Activated CD4-positive, alpha-beta T cell treated with anti-CD3 and anti-CD28 coated beads, Interleukin-2, amount 10 ng/mL, durations not matched to agents 7 days and 5 days (primary cell): ENCODE data around the gene DGKI. TPM values are rescaled to one million over a fixed set of nuclear protein-coding genes. Genes with fewer than 3 reads are reported as not detected.

Source experiments
- CTCF ChIA-PET: fragments of 350-600 bp; sonication (Branson Sonifier 250); formaldehyde crosslinking; loops from one replicate; lab custom pipeline; 2021; ENCODE audit warnings: antibody characterized with exemption; lab: Charles Lee
- POLR2A ChIA-PET: fragments of 350-600 bp; sonication (Branson Sonifier 250); formaldehyde crosslinking; loops from one replicate; lab custom pipeline; 2021; ENCODE audit warnings: antibody characterized with exemption; lab: Charles Lee
- DNase-seq: peaks from one replicate; pipeline ENCODE4 v3.0.0-alpha.2; 2020
- H3K27ac Mint-ChIP-seq: one replicate; pipeline ENCODE4 v1.8.0; 2021; ENCODE audit warnings: mild to moderate bottlenecking, moderate library complexity, mixed read lengths
- H3K27me3 Mint-ChIP-seq: one replicate; pipeline ENCODE4 v1.8.0; 2021; ENCODE audit warnings: mixed read lengths
- H3K36me3 Mint-ChIP-seq: one replicate; pipeline ENCODE4 v1.8.0; 2021; ENCODE audit warnings: low read depth, mixed read lengths
- H3K4me1 Mint-ChIP-seq: one replicate; pipeline ENCODE4 v1.8.0; 2021; ENCODE audit warnings: mixed read lengths
- H3K4me3 Mint-ChIP-seq: one replicate; pipeline ENCODE4 v1.8.0; 2021; ENCODE audit warnings: mild to moderate bottlenecking, moderate library complexity, mixed read lengths
- H3K9me3 Mint-ChIP-seq: one replicate; pipeline ENCODE4 v1.8.0; 2021; ENCODE audit warnings: mixed read lengths
- total RNA-seq, 2 experiments: library from RNA; stranded (reverse); gene quantifications; one replicate each; pipeline ENCODE4 v1.2.3, GENCODE V29; 2021

The DGKI gene
- total RNA-seq, 2 experiments from 2014 or later = 0.06 to 0.25 TPM

DNA sequence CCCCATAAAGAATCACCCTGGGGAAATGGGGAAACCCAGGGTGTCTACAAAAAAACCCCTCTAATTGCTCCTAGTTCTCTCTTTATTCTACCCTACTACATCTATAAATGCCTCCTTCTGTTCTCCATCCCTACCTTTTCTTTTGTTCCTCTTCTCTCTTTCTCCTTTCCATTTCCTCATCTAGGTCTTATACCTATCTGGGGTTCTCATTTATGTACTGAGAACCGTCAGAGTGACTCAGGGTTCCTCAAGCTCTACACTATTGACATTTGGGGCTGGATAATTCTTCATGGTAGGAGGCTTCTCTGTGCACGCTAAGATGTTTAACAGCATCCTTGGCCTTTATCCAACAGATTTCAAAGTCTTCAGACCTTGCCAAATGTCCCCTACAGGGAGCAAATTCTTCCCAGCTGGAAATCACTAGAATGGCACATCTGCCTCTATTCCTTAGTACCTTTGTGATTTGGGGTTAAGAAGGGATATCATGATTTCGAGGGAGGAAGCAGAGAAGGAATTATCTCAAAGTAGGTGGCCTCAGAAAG, 365.9 kb downstream of the DGKI start:
- H3K4me3 Mint-ChIP-seq = no peak overlapping the region
- ChIA-PET POLR2A (no interaction called here), CTCF (no interaction called here)
- no peaks in the 10 kb centered on the region for H3K9me3 Mint-ChIP-seq
- DNase-seq = no peak
- no peaks in the 10 kb centered on the region for H3K36me3 Mint-ChIP-seq
- no peaks in the 10 kb centered on the region for H3K27me3 Mint-ChIP-seq
- no peaks in the 10 kb centered on the region for H3K4me1 Mint-ChIP-seq
- H3K27ac Mint-ChIP-seq = no peak overlapping the region

- POLR2A ChIA-PET = no interaction called here
- H3K4me1 Mint-ChIP-seq = no peaks in the 10 kb centered on the region
- CTCF ChIA-PET = interaction anchor here (0.7 kb wide), 1 partner anchor 125 kb away, joined by 3 read pairs; no protein-coding TSS in a partner anchor
These were observed 366.4 kb downstream of the DGKI start for GRCh38 chr7:137480401-137480800.

DNA sequence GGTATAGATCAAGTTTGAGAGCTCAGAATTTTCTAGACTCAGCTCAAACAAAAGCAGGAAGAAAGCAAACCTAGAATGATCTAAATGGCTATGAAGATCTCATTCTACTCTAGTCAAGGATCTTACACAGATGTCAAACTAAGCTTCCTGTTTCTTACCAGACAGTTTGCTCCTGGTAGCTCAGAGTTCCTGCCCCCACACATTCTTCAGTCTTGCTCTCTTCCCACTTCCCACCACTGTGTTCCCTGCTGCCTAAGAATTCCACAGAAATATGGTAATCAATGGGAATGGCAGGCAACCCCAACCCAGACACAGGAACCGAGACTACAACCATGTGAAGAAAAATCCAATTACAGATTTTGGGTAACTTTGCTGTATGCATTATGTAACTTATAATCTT, 369.8 kb downstream of the DGKI start:
- H3K9me3 Mint-ChIP-seq = no peaks in the 10 kb centered on the region
- no peak overlapping the region for H3K27ac Mint-ChIP-seq
- H3K36me3 Mint-ChIP-seq = no peaks in the 10 kb centered on the region
- no peaks in the 10 kb centered on the region for H3K4me1 Mint-ChIP-seq
- no peak for DNase-seq
- H3K27me3 Mint-ChIP-seq = no peaks in the 10 kb centered on the region
- POLR2A ChIA-PET = no interaction called here
- CTCF ChIA-PET = interaction anchor here (0.6 kb wide), 1 partner anchor 605 kb away, joined by 4 read pairs; no protein-coding TSS in a partner anchor
- no peak overlapping the region for H3K4me3 Mint-ChIP-seq

More at GRCh38 chr7:137480401-137480800, 366.4 kb downstream of the DGKI start:
- no peaks in the 10 kb centered on the region for H3K27me3 Mint-ChIP-seq
- H3K9me3 Mint-ChIP-seq = no peaks in the 10 kb centered on the region
- DNase-seq = no peak
- H3K4me3 Mint-ChIP-seq = no peak overlapping the region
- H3K27ac Mint-ChIP-seq = no peak overlapping the region
- no peaks in the 10 kb centered on the region for H3K36me3 Mint-ChIP-seq

GRCh38 chr7:137475966-137476365, 370.8 kb downstream of the DGKI start:
- no peaks in the 10 kb centered on the region for H3K27me3 Mint-ChIP-seq
- H3K9me3 Mint-ChIP-seq = no peaks in the 10 kb centered on the region
- no peak overlapping the region for H3K27ac Mint-ChIP-seq
- H3K4me1 Mint-ChIP-seq = no peaks in the 10 kb centered on the region
- no peak for DNase-seq
- no peaks in the 10 kb centered on the region for H3K36me3 Mint-ChIP-seq
- H3K4me3 Mint-ChIP-seq = no peak overlapping the region
- CTCF ChIA-PET = no interaction called here
- POLR2A ChIA-PET = no interaction called here

- H3K36me3 Mint-ChIP-seq = no peaks in the 10 kb centered on the region
- H3K27me3 Mint-ChIP-seq = no peaks in the 10 kb centered on the region
- no peaks in the 10 kb centered on the region for H3K9me3 Mint-ChIP-seq
- CTCF ChIA-PET = no interaction called here
- H3K27ac Mint-ChIP-seq = no peak overlapping the region
- no peaks in the 10 kb centered on the region for H3K4me1 Mint-ChIP-seq
- POLR2A ChIA-PET = no interaction called here
- H3K4me3 Mint-ChIP-seq = no peak overlapping the region
- no peak for DNase-seq
These were observed 372.2 kb downstream of the DGKI start for GRCh38 chr7:137474540-137475026.

- DNase-seq = no peak
- CTCF ChIA-PET = no interaction called here
These were observed 375.6 kb downstream of the DGKI start for GRCh38 chr7:137471128-137471527.

DNA sequence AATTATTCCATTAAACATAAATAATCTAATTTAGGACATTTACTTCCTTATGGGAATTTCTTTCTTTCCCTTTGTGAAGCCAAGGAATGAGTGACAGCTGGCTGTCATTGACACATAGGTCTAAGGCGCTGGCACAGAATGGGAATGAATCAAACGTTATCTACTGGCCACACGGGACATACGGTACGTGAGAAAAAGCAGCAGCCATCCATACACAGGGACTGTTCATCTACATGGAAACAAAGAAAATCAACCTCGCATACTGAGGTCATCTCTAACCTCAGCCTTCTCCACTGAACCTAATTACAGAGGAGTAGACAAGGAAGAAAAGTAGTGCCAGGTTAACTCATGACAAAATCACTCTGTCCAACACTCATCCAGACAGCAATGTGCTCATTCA, 376.9 kb downstream of the DGKI start:
- Mint-ChIP-seq H3K27me3 (no peaks in the 10 kb centered on the region), H3K9me3 (no peaks in the 10 kb centered on the region), H3K4me3 (no peak overlapping the region), H3K36me3 (no peaks in the 10 kb centered on the region), H3K4me1 (no peaks in the 10 kb centered on the region), H3K27ac (no peak overlapping the region)
- POLR2A ChIA-PET = no interaction called here
- CTCF ChIA-PET = no interaction called here
- DNase-seq = no peak

More at GRCh38 chr7:137471128-137471527, 375.6 kb downstream of the DGKI start:
- H3K9me3 Mint-ChIP-seq = no peaks in the 10 kb centered on the region
- POLR2A ChIA-PET = interaction anchor here (0.7 kb wide), 1 partner anchor 16 kb away, joined by 4 read pairs; no protein-coding TSS in a partner anchor
- no peak overlapping the region for H3K27ac Mint-ChIP-seq
- no peaks in the 10 kb centered on the region for H3K4me1 Mint-ChIP-seq
- no peak overlapping the region for H3K4me3 Mint-ChIP-seq
- H3K36me3 Mint-ChIP-seq = no peaks in the 10 kb centered on the region
- H3K27me3 Mint-ChIP-seq = no peaks in the 10 kb centered on the region

DNA sequence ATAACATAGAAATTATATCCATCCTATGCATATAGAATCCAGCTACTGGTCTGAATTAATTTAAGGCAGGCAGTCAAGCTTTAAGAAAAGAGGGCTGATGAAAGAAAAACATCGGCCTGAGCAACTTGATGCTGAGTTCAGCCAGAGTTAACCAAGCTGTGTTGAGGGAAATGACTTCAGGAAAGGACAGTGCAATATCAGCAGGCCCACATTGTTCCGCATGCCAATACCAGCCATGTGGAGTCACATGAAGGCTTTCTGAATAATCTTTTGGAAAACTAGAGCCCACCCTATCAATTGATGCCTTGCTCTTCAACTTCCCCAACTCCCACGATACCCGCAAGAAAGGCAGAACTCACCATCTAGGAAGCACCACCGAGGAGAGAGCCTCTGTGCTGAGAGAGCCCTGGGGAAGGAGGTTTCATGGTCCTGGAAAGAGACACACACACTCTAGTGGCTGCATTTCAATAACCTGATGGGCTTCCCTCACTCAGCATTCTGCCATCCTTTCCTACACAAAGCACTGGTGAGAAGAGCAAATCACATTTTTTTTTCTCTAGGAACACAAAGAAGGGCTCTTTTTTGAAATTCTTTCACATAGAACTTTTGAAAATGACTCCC, 377.5 kb downstream of the DGKI start:
- Mint-ChIP-seq H3K4me3 (no peak overlapping the region), H3K27me3 (no peaks in the 10 kb centered on the region), H3K9me3 (no peaks in the 10 kb centered on the region), H3K4me1 (no peaks in the 10 kb centered on the region), H3K36me3 (no peaks in the 10 kb centered on the region), H3K27ac (no peak overlapping the region)
- DNase-seq = no peak
- ChIA-PET POLR2A (no interaction called here), CTCF (no interaction called here)

GRCh38 chr7:137462847-137463246, 383.9 kb downstream of the DGKI start:
- ChIA-PET CTCF (no interaction called here), POLR2A (no interaction called here)
- no peak for DNase-seq
- no peak overlapping the region for H3K27ac Mint-ChIP-seq
- no peaks in the 10 kb centered on the region for H3K27me3 Mint-ChIP-seq
- H3K36me3 Mint-ChIP-seq = no peaks in the 10 kb centered on the region
- no peaks in the 10 kb centered on the region for H3K9me3 Mint-ChIP-seq
- H3K4me1 Mint-ChIP-seq = no peaks in the 10 kb centered on the region
- no peak overlapping the region for H3K4me3 Mint-ChIP-seq

- H3K4me3 Mint-ChIP-seq = no peak overlapping the region
- ChIA-PET CTCF (no interaction called here), POLR2A (no interaction called here)
- no peak overlapping the region for H3K27ac Mint-ChIP-seq
- H3K27me3 Mint-ChIP-seq = no peaks in the 10 kb centered on the region
- H3K4me1 Mint-ChIP-seq = no peaks in the 10 kb centered on the region
- H3K36me3 Mint-ChIP-seq = no peaks in the 10 kb centered on the region
- DNase-seq = no peak
- no peaks in the 10 kb centered on the region for H3K9me3 Mint-ChIP-seq
These were observed 384.6 kb downstream of the DGKI start for GRCh38 chr7:137462074-137462715.

GRCh38 chr7:137458399-137458798, 388.4 kb downstream of the DGKI start:
- Mint-ChIP-seq H3K27me3 (no peaks in the 10 kb centered on the region), H3K4me1 (no peaks in the 10 kb centered on the region), H3K9me3 (no peaks in the 10 kb centered on the region), H3K4me3 (no peak overlapping the region), H3K36me3 (no peaks in the 10 kb centered on the region), H3K27ac (no peak overlapping the region)
- CTCF ChIA-PET = no interaction called here
- POLR2A ChIA-PET = no interaction called here
- no peak for DNase-seq

- no peak overlapping the region for H3K4me3 Mint-ChIP-seq
- no peaks in the 10 kb centered on the region for H3K27me3 Mint-ChIP-seq
- no peak for DNase-seq
- no peaks in the 10 kb centered on the region for H3K4me1 Mint-ChIP-seq
- no peaks in the 10 kb centered on the region for H3K36me3 Mint-ChIP-seq
- CTCF ChIA-PET = no interaction called here
- no peaks in the 10 kb centered on the region for H3K9me3 Mint-ChIP-seq
- no peak overlapping the region for H3K27ac Mint-ChIP-seq
- POLR2A ChIA-PET = interaction anchor here (0.6 kb wide), 1 partner anchor 16 kb away, joined by 4 read pairs; no protein-coding TSS in a partner anchor
These were observed 392.0 kb downstream of the DGKI start for GRCh38 chr7:137454767-137455166.

DNA sequence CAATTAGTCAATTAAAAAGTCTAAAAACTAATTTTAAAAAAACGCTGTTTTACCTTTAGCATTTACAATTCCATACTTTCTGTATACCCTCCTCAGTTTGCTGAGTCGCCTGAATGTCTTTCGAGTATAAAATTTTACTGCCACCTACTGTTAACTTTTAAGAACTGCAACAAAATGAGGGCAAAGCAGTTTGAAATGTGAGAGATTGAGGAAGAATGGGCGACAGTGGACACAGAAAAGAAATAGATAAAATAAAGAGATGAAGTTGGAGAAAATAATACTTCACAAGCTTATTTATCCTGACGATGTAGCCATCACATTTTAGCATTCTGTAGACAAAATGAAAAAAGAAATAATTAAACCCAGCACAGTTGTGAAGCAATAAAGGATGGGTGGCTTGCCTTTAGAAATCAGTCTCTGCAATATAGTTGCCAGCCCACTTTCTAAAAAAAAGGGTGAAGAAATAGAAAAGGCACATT, 392.5 kb downstream of the DGKI start:
- CTCF ChIA-PET = no interaction called here
- no peaks in the 10 kb centered on the region for H3K9me3 Mint-ChIP-seq
- POLR2A ChIA-PET = no interaction called here

More for the DNA sequence above, 392.5 kb downstream of the DGKI start:
- H3K4me3 Mint-ChIP-seq = no peak overlapping the region
- no peaks in the 10 kb centered on the region for H3K4me1 Mint-ChIP-seq
- no peaks in the 10 kb centered on the region for H3K36me3 Mint-ChIP-seq
- H3K27ac Mint-ChIP-seq = no peak overlapping the region
- no peak for DNase-seq
- no peaks in the 10 kb centered on the region for H3K27me3 Mint-ChIP-seq
